DMS53 (cell line): ENCODE data around the gene CCDC201.
A peak's percentile ranks its signal among the peaks of the same experiment; 100 is the strongest.

ENCODE experiments used
- DNase-seq: peaks from one replicate; lab custom pipeline; 2025; lab: John Stamatoyannopoulos, UW

CCDC201 gene, protein sequence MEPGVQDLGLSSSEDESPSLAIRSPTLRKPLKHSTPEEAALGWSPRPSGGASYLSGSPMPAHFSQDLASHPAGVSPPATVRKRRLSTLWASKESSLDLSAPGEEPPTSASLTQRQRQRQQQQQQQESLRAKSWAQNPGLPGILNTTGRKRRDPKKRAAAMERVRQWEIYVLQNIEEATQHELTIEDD

GRCh38 chr7:45873035-45873354 is at the start of gene CCDC201:
Gene CCDC201 (minus strand): TSS chr7:45873082. CDS start chr7:45873007, 75 bp downstream.
- no peak for DNase-seq

- DNase-seq, result peak; percentile 85
Measured at GRCh38 chr7:45921699-45922519, 49.0 kb upstream of the CCDC201 start.

DNA sequence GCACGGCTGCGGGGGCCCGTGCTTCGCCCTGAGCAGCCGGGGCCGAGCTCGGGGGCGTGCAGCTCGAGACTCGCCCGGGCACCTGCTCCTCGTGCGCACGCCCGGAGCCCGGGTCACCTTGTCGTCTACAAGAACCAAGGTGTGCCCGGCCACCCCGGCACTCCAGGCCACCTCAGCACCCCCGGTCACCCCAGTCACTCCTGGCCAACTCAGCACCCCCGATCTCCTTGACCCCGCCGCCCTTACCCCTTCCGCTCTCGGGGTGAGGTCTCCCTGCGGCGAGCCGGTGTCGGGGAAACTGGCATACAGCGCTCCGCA is 48.5 kb upstream of the CCDC201 start:
- DNase-seq, result peak; percentile 77

DNA sequence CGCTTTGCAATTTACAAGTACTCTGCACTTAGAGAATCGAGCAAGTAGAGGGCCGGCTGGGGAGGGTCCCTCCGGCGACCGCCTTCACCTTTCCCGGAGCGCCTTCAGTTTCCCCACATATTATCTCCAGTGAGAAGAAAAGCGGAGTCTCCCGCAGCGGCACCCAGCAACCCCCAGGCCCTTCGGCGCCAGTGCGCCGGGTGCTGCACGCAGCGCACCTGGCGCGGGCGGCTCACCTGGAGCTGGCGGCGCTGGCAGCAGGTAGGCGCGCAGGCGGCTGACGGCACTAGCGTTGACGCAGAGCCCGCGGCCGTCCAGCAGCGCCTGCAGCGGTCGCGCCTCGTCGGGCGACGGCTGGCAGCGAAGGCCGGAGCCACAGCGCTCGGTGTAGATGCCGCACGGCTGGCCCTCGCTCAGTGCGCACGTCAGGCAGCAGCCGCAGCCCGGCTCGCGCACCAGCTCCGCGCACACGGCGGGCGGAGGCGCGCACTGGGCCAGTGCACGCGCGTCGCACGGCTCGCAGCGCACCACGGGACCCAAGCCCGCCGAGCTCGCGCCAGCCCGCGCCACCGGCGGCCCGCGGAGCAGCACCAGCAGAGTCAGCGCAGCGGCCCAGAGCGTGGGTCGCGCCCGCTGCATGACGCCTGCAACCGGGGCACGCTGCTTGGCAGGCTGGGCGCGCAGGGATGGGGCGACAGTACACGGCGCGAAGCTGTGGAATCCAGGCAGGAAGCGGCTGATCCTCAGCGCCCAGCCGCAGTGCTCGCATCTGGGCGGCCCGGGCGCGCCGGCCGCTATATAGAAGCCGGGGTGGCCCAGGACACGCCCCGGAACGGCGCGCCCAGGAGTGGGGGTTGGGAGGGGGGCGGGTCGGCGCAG is 47.9 kb upstream of the CCDC201 start, which contains the start of gene IGFBP3:
TSS of gene IGFBP3 (minus strand) at position 771 of the 879 bp plus-strand sequence. CDS start at position 639, 132 bp downstream.
- DNase-seq, result peak; percentile 93

- DNase-seq, result peak; percentile 36
Measured at GRCh38 chr7:45919993-45920459, 47.1 kb upstream of the CCDC201 start.

GRCh38 chr7:45919231-45919784 is 46.4 kb upstream of the CCDC201 start:
- no peak for DNase-seq

- DNase-seq, result peak; percentile 29
Measured at GRCh38 chr7:45918556-45918955, 45.7 kb upstream of the CCDC201 start.

- DNase-seq, result peak; percentile 85
Measured at GRCh38 chr7:45917658-45918057, 44.8 kb upstream of the CCDC201 start.

GRCh38 chr7:45917064-45917463 is 44.2 kb upstream of the CCDC201 start:
- DNase-seq, result no peak

- no peak for DNase-seq
Measured at GRCh38 chr7:45915606-45916005, 42.7 kb upstream of the CCDC201 start.

GRCh38 chr7:45914911-45915310 is 42.0 kb upstream of the CCDC201 start:
- no peak for DNase-seq

DNA sequence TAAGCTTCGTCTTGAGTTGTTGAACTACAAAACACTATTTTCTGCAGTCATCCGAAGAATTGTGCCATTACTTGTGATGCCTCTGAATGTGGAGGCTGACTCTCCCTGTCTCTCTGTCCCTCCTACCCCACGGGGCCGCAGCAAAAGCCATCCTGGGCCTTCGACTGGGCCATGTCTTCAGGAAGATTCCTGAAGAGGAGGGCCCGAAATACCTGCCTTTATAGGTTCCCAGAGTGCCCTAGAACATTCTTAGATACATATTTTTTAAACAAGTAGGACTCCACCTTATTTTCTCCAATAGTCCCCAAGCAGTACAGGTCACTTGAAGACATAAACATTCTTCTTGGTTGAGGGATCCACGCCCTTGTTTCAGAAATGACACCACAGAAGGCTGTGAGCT is 40.1 kb upstream of the CCDC201 start:
- DNase-seq, result no peak

GRCh38 chr7:45911311-45911710 is 38.4 kb upstream of the CCDC201 start:
- no peak for DNase-seq

DNA sequence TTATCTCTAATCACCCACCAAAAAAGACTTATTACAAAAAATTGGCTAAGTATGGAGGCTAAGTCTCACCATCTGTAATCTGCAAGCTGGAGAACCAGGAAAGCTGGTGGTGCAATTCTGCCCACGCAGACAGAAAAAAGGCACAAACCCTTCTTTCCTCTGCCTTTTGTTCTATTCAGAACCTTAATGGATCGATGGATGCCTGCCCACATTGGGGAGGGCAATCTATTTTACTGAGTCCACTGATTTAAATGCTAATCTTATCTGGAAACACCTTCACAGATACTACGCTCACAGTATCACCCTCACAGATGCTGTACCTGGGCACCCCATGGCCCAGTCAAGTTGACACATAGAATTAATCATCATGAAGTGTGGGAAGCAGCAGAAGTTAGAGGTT is 38.0 kb upstream of the CCDC201 start:
- DNase-seq, result no peak

GRCh38 chr7:45909561-45909960 is 36.7 kb upstream of the CCDC201 start:
- DNase-seq, result no peak

DNA sequence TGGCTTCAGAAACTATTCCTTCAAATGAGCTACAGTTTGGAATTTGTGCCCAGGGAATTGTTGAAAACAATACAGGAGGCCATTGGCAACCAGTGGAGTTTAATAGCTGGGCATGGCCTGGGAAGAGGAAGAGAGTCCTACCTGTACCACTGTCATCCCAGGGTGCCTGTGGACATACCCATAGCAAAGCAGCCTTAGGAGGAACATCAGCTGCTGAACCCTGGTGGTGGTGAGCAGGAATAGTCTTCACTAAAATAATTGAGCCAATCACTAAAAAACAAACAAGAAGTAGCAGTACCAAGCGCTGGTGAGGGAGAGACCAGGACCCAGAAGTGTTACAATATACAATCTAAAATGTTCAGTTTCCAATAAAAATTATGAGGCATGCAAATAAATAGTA is 29.9 kb upstream of the CCDC201 start:
- DNase-seq, result peak; percentile 8

DNA sequence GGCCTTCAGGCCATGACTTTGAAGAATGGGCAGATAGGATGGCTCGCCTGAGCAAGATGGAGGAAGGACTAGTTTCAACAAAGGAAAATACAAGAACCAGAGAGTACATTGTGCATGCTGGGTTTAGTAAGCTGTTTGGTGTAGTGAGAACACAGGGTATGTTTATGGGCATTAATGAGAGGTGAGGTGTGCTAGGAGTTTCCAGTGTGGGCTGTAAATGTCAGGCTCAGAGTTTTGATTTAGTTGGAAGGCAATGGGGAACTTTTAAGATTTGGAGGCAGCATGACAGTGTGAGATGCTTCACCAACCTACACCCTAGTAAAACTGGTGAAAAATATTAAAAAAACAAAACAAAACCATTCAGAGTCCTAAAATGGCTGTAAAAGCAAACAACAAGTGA is 28.7 kb upstream of the CCDC201 start:
- no peak for DNase-seq

DNA sequence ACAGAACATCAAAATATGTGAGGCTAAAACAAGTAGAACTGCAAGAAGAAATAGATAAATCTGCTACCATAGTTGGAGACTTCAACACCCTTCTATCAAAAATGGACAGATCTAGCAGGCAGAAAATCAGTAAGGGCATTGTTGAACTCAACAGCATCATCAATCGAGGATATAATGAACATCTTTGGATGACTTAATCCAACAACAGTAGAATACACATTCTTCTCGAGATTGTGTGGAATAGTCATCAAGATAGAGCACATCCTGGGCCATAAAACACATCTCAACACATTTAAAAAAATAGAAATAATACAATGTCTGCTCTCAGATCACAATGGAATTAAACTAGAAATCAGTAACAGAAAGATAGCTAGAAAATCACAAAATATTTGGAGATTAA is 25.3 kb upstream of the CCDC201 start:
- no peak for DNase-seq

DNA sequence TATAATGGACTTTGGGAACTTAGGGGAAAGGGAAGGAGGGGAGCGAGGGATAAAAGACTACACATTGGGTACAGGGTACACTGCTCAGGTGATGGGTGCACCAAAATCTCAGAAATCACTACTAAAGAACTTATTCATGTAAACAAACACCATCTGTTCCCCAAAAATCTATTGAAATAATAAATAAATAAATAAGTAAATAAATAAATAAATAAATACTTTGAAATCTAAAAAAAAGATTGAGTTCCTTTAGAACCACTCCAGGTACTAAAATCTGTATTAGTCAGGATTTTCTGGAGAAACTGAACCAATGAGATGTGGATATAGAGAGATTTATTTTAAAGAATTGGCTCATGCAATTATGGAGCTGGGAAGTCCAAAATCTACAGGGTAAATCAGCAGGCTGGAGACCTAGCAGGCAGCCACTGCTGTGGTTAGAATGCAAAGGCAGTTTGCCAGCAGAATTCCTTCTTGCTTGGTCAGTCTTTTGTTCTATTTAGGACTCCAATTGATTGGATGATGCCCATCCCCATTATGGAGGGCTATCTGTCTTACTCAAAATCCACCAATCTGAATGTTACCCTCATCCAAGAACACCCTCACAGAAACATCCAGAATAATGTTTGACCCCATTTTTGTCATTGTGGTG is 24.3 kb upstream of the CCDC201 start:
- no peak for DNase-seq

GRCh38 chr7:45894665-45895062 is 21.8 kb upstream of the CCDC201 start:
- DNase-seq, result no peak

- no peak for DNase-seq
Measured at GRCh38 chr7:45893996-45894664, 21.2 kb upstream of the CCDC201 start.
